Fibroblast of upper back skin (primary cell): Measurements from ENCODE around the gene ARIH1.
A peak's percentile ranks its signal among the peaks of the same experiment; 100 is the strongest.
"Not testable (repeated sequence)": the region's sequence is repeated elsewhere in the genome, so short reads cannot be mapped to it uniquely, and the experiment has no call there.

Source experiments
- DNase-seq: peaks from one replicate; pipeline ENCODE4 v3.0.0-alpha.2; 2013

Gene ARIH1

GRCh38 chr15:72609862-72610261, 135.7 kb downstream of the ARIH1 start:
- no peak for DNase-seq

- DNase-seq = not testable (repeated sequence)
Observed at GRCh38 chr15:72612324-72612723, 138.2 kb downstream of the ARIH1 start.

- no peak for DNase-seq
Observed at GRCh38 chr15:72614810-72615532, 140.8 kb downstream of the ARIH1 start.

GRCh38 chr15:72615533-72616233, 141.6 kb downstream of the ARIH1 start:
- DNase-seq = not testable (repeated sequence)

GRCh38 chr15:72616491-72617210, 142.5 kb downstream of the ARIH1 start:
- DNase-seq = no peak

GRCh38 chr15:72623854-72624253, 149.7 kb downstream of the ARIH1 start:
- DNase-seq = not testable (repeated sequence)

GRCh38 chr15:72626153-72626552, 152.0 kb downstream of the ARIH1 start:
- DNase-seq = not testable (repeated sequence)

GRCh38 chr15:72628249-72629067, 154.3 kb downstream of the ARIH1 start:
- not testable (repeated sequence) for DNase-seq

GRCh38 chr15:72629068-72629570, 155.0 kb downstream of the ARIH1 start:
- DNase-seq = not testable (repeated sequence)

- DNase-seq = peak; percentile 82
Observed at GRCh38 chr15:72636519-72637282, 162.6 kb downstream of the ARIH1 start.

- DNase-seq = not testable (repeated sequence)
Observed at GRCh38 chr15:72639759-72640483, 165.8 kb downstream of the ARIH1 start.

GRCh38 chr15:72642271-72642670, 168.1 kb downstream of the ARIH1 start:
- DNase-seq = not testable (repeated sequence)

- DNase-seq = not testable (repeated sequence)
Observed at GRCh38 chr15:72648631-72649253, 174.6 kb downstream of the ARIH1 start.
